Heart left ventricle (tissue), 16 donors: ENCODE data around the gene ZNF674. TPM values are rescaled to one million over a fixed set of nuclear protein-coding genes. Genes with fewer than 3 reads are reported as not detected.
"Not testable (repeated sequence)": the region's sequence is repeated elsewhere in the genome, so short reads cannot be mapped to it uniquely, and the experiment has no call there.

Source experiments
- ATAC-seq, 4 donors: fragments of 200-7000 bp; cut with Tn5 transposase; one replicate each; pipeline ENCODE4 v1.9.1; 2020 to 2022; ENCODE audit warnings: moderate library complexity in 4 of 4, mild to moderate bottlenecking in 3 of 4, moderate number of reproducible peaks in 1 of 4
- DNase-seq, 5 donors: peaks; one replicate each; pipeline ENCODE4 v3.0.0-alpha.2; 2020
- H3K27ac ChIP-seq, 12 donors: fragments of 200-600 bp; sonication (generic) in 4 of 12; one replicate each; pipeline versions ENCODE4 v1.5.0 to v1.8.0; 2016 to 2022; ENCODE audit warnings: mild to moderate bottlenecking in 2 of 12
- H3K27me3 ChIP-seq, 9 donors: fragments of 200-600 bp; sonication (generic) in 2 of 9; one replicate each; pipeline versions ENCODE4 v1.5.1 to v1.8.0; 2016 to 2022; ENCODE audit warnings: mild to moderate bottlenecking in 3 of 9
- H3K36me3 ChIP-seq, 9 donors: fragments of 200-600 bp; sonication (generic) in 2 of 9; one replicate each; pipeline versions ENCODE4 v1.5.0 to v1.8.0; 2018 to 2022; ENCODE audit warnings: mild to moderate bottlenecking in 2 of 9
- H3K4me1 ChIP-seq, 12 donors: fragments of 200-600 bp; sonication (generic) in 4 of 12; one replicate each; pipeline versions ENCODE4 v1.5.0 to v1.8.0; 2016 to 2022; ENCODE audit warnings: mild to moderate bottlenecking in 3 of 12
- H3K4me3 ChIP-seq, 12 donors: fragments of 200-600 bp; sonication (generic) in 4 of 12; one replicate each; pipeline versions ENCODE4 v1.5.0 to v1.8.0; 2017 to 2022; ENCODE audit warnings: mild to moderate bottlenecking in 9 of 12, moderate library complexity in 4 of 12
- H3K9me3 ChIP-seq, 12 donors: fragments of 200-600 bp; sonication (generic) in 4 of 12; one replicate each; pipeline versions ENCODE4 v1.5.0 to v1.8.0; 2016 to 2022; ENCODE audit warnings: mild to moderate bottlenecking in 1 of 12
- CTCF ChIP-seq, 12 donors: fragments of 200-600 bp; sonication (generic) in 4 of 12; IDR thresholded peaks; one replicate each; pipeline versions ENCODE4 v1.5.0 to v1.8.0; 2018 to 2022; ENCODE audit warnings: antibody characterized with exemption in 12 of 12, mild to moderate bottlenecking in 5 of 12
- POLR2A ChIP-seq, 2 donors: fragments of 450-650 bp; IDR thresholded peaks; one replicate each; pipeline ENCODE4 v1.6.1; 2017; ENCODE audit warnings: antibody characterized with exemption in 2 of 2, mild to moderate bottlenecking in 2 of 2, moderate library complexity in 2 of 2
- WGBS, 4 donors: extraction: QIAGEN DNeasy Blood & Tissue Kit in 2 of 4; methylation state at CpG; one replicate each; pipeline versions ENCODE4 v1.1.5 to v1.1.7; 2013 to 2018; 5-methylcytosine and 5-hydroxymethylcytosine counted together
- intact Hi-C, 10 donors: fragments of 100-400 bp; cut with DNase I; formaldehyde crosslinking; loops; one replicate each; pipeline versions ENCODE4 v1.11.1 to v1.14.2; 2022
- polyA plus RNA-seq, 2 donors: library from polyadenylated mRNA; stranded (reverse); fragments of 200-250 nt; gene quantifications; one replicate each; pipeline ENCODE4 v1.2.3, GENCODE V29; 2013
- total RNA-seq, 9 donors: library from RNA; depleted of rRNA in 2 of 9; stranded (reverse); fragments of >200 nt in 2 of 9; fragmentation: NEBNext Ultra II Directional in 3 of 9; extraction: Animal tissue kit (Norgen Biotek cat#: 25700) in 3 of 9; gene quantifications; one replicate each; pipeline versions ENCODE4 v1.1.0 to v1.2.4, GENCODE V29; 2016 to 2023
- donor health status: ischemic (EF 13 %, LVEDD 7.1; RV severe dilation, severe dysfunction).
- donor health status: healthy with polysubstance abuse.
- donor health status: DM: no; HTN: yes; CAD: no.
- donor health status: DM: no; HTN: no; CAD: no.
- donor health status: ischemic (EF 25% LVEDD 6.9; RV normal size, moderate dysfunction).
- donor health status: ischemic (EF 25% LVEDD 5.7; RV mildly dilated, moderate dysfunction).
- donor health status: healthy.
- donor health status: DM: yes; HTN: yes; CAD: no.
- donor health status: ischemic (EF 35%, LVEDD 5.7; RV mildly dilated, moderate dysfunction).
- donor health status: nonischemic (EF 11% LVEDD 7.7; RV severe dilation, severe dysfunction).
- donor health status: DM: yes; HTN: yes; CAD: no.
- donor health status: PGD.
- donor health status: ischemic (EF 29% LVEDD 5.4; RV normal size, mild dysfunction).
- donor health status: nonischemic (EF 23%, LVEDD 6.1; RV moderate dilation, normal function).

The ZNF674 gene
- total and polyA plus RNA-seq, 11 donors, result 0.81 to 5.6 (median 2.6) TPM

GRCh38 chrX:46463682-46464081 lies 81.5 kb downstream of the ZNF674 start:
- WGBS, 4 donors, result 45 to 62% (median 57%) methylated on average over 3 of the region's 3 CpGs
- no peaks in the 10 kb centered on the region for H3K27me3 ChIP-seq
- TF ChIP-seq POLR2A (IDR thresholded peaks at IDR 0.05) (no peak), CTCF (IDR thresholded peaks at IDR 0.05) (no peak)
- ATAC-seq, result no peak
- H3K27ac ChIP-seq, result no peak overlapping the region
- H3K9me3 ChIP-seq, result no peaks in the 10 kb centered on the region
- no peak for DNase-seq
- no peak overlapping the region for H3K4me3 ChIP-seq
- no peaks in the 10 kb centered on the region for H3K4me1 ChIP-seq
- H3K36me3 ChIP-seq, result peaks cover 0 to 56% (median 32%) of the 10 kb centered on the region in 9 donors
- intact Hi-C loops, result no loop called here

GRCh38 chrX:46461660-46462191 lies 83.5 kb downstream of the ZNF674 start:
- Histone ChIP-seq H3K27me3 (no peaks in the 10 kb centered on the region), H3K27ac (no peak overlapping the region), H3K9me3 (no peaks in the 10 kb centered on the region), H3K4me3 (no peak overlapping the region), H3K4me1 (peaks cover 0 to 3% (median 0%) of the 10 kb centered on the region in 12 donors), H3K36me3 (peaks cover 0 to 40% (median 21%) of the 10 kb centered on the region in 9 donors)
- ATAC-seq, result no peak
- no peak for TF ChIP-seq CTCF (IDR thresholded peaks at IDR 0.05)
- TF ChIP-seq POLR2A (IDR thresholded peaks at IDR 0.05), result no peak
- DNase-seq, result no peak
- intact Hi-C loops, result no loop called here
- WGBS, 4 donors, result 42 to 73% (median 65%) methylated on average over 2 of the region's 2 CpGs

- H3K4me3 ChIP-seq, ATAC-seq, intact Hi-C loops, H3K9me3 ChIP-seq, H3K27ac ChIP-seq, DNase-seq, H3K27me3 ChIP-seq, H3K4me1 ChIP-seq: not testable (repeated sequence)
- 50 to 81% (median 68%) methylated on average over 6 to 8 of the region's 8 CpGs for WGBS, 4 donors
- peaks cover 0 to 38% (median 20%) of the 10 kb centered on the region in 9 donors for H3K36me3 ChIP-seq
These were observed 84.2 kb downstream of the ZNF674 start for GRCh38 chrX:46460801-46461659.

- intact Hi-C loops, result no loop called here
- WGBS, 4 donors, result 51 to 73% (median 60%) methylated on average over 3 of the region's 3 CpGs
- peak in 2 of 4 donors; percentile 50 to 55 for ATAC-seq
These were observed 85.6 kb downstream of the ZNF674 start for GRCh38 chrX:46459603-46460002.

More at GRCh38 chrX:46459603-46460002, 85.6 kb downstream of the ZNF674 start:
- Histone ChIP-seq H3K36me3 (peaks cover 0 to 36% (median 18%) of the 10 kb centered on the region in 9 donors), H3K9me3 (no peaks in the 10 kb centered on the region), H3K4me3 (no peak overlapping the region), H3K27ac (no peak overlapping the region), H3K27me3 (peaks cover 0 to 3% (median 0%) of the 10 kb centered on the region in 9 donors), H3K4me1 (peaks cover 0 to 5% (median 0%) of the 10 kb centered on the region in 12 donors)
- no peak for DNase-seq
- TF ChIP-seq CTCF (IDR thresholded peaks at IDR 0.05), result no peak
- no peak for TF ChIP-seq POLR2A (IDR thresholded peaks at IDR 0.05)
